Measurements from ENCODE around the gene SLC39A11.

The SLC39A11 gene

DNA sequence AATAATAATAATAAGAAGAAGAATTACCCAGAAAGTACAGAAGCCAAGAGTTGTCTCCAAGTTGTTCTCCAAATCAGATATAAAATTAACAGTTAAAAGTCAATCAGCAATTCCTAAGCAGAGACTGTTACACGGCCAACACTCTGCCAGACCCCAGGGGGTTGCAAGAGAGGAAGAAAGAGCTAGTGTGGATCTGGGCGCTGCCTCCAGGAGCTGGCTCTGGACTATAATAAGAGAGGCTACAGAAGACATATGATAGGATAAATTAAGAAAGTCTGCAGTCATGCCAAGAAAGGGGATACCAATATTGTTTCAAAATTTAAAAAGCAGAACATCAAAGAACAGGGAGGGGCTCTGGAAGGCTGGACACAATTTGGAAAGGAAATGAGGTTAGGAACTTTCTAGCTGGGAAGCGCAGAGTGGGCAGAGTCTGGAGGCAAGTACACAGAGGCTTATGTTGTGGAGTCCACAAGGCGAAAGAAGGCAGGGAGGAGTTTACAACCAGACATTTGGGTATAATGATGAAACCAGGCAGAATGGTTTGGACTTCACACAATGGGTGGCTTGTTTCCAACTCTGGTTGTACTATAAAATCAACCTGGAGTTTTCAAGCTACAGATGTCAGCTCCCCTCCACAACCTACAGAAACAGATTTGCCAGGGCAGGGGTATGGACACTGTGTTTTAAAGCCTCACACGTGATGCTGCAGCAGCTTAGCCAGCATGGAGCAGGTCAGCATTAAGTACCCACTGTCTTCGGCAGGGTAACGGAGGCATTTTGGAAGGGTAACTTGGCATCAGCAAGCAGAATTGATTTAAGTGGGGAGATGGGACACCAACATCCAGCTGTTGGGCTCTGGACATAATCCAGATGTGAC, 49.4 kb downstream of the SLC39A11 start:
- H3K4me1 Mint-ChIP-seq: peaks cover 25% of the 10 kb centered on the region
- peak overlapping the region; percentile 1 to 67 (median 63) for H3K27ac Mint-ChIP-seq
- H3K4me3 Mint-ChIP-seq: peak overlapping the region in 1 of 3 experiments; percentile 10
- H3K27me3 Mint-ChIP-seq (ENCODE audit: low read depth): no peaks in the 10 kb centered on the region
- peaks cover 14% of the 10 kb centered on the region for H3K36me3 Mint-ChIP-seq (ENCODE audit: low read depth)
- TF ChIP-seq, protein P1, sequence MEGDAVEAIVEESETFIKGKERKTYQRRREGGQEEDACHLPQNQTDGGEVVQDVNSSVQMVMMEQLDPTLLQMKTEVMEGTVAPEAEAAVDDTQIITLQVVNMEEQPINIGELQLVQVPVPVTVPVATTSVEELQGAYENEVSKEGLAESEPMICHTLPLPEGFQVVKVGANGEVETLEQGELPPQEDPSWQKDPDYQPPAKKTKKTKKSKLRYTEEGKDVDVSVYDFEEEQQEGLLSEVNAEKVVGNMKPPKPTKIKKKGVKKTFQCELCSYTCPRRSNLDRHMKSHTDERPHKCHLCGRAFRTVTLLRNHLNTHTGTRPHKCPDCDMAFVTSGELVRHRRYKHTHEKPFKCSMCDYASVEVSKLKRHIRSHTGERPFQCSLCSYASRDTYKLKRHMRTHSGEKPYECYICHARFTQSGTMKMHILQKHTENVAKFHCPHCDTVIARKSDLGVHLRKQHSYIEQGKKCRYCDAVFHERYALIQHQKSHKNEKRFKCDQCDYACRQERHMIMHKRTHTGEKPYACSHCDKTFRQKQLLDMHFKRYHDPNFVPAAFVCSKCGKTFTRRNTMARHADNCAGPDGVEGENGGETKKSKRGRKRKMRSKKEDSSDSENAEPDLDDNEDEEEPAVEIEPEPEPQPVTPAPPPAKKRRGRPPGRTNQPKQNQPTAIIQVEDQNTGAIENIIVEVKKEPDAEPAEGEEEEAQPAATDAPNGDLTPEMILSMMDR (IDR thresholded peaks at IDR 0.05; ENCODE audit: unreplicated experiment in 3 of 3): no peak
- peaks cover 18% of the 10 kb centered on the region for H3K9me3 Mint-ChIP-seq

DNA sequence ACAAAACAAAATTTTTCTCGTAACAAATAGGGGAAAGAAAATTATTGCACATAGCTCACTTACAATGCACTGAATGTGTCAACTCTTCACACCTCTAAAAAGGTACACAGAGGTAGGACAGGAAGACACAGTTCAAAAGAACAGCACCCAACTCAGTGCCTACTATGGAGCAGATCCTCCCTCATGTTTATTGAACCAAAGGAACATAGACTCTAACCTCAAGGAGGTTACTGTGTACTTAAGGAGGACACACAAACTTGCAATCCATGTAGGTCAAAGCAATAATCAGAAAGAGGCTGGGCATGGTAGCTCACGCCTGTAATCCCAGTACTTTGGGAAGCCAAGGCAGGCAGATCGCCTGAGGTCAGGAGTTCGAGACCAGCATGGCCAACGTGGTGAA, 50.3 kb downstream of the SLC39A11 start:
- Mint-ChIP-seq H3K9me3 (peaks cover 19% of the 10 kb centered on the region), H3K4me1 (peaks cover 25% of the 10 kb centered on the region), H3K36me3 (ENCODE audit: low read depth) (peaks cover 14% of the 10 kb centered on the region), H3K4me3 (no peak overlapping the region), H3K27ac (no peak overlapping the region), H3K27me3 (ENCODE audit: low read depth) (no peaks in the 10 kb centered on the region)
- TF ChIP-seq, protein P1 (IDR thresholded peaks at IDR 0.05; ENCODE audit: unreplicated experiment in 3 of 3): no peak

- Mint-ChIP-seq H3K27me3 (ENCODE audit: low read depth) (peaks cover 4% of the 10 kb centered on the region), H3K4me1 (peaks cover 16% of the 10 kb centered on the region), H3K27ac (no peak overlapping the region), H3K36me3 (ENCODE audit: low read depth) (peaks cover 14% of the 10 kb centered on the region), H3K9me3 (peaks cover 19% of the 10 kb centered on the region), H3K4me3 (no peak overlapping the region)
- TF ChIP-seq, protein P1 (IDR thresholded peaks at IDR 0.05; ENCODE audit: unreplicated experiment in 3 of 3): no peak
Observed at GRCh38 chr17:73039282-73039681, 53.2 kb downstream of the SLC39A11 start.

GRCh38 chr17:73031472-73031871, 61.0 kb downstream of the SLC39A11 start:
- H3K36me3 Mint-ChIP-seq (ENCODE audit: low read depth): no peaks in the 10 kb centered on the region
- peaks cover 40% of the 10 kb centered on the region for H3K4me1 Mint-ChIP-seq
- peaks cover 8% of the 10 kb centered on the region for H3K27me3 Mint-ChIP-seq (ENCODE audit: low read depth)
- TF ChIP-seq, protein P1 (IDR thresholded peaks at IDR 0.05; ENCODE audit: unreplicated experiment in 3 of 3): no peak
- no peaks in the 10 kb centered on the region for H3K9me3 Mint-ChIP-seq
- no peak overlapping the region for H3K4me3 Mint-ChIP-seq
- H3K27ac Mint-ChIP-seq: no peak overlapping the region

- Mint-ChIP-seq H3K27me3 (ENCODE audit: low read depth) (peaks cover 6% of the 10 kb centered on the region), H3K4me3 (no peak overlapping the region), H3K27ac (peak overlapping the region; percentile 63 to 81 (median 71)), H3K36me3 (ENCODE audit: low read depth) (no peaks in the 10 kb centered on the region), H3K9me3 (no peaks in the 10 kb centered on the region), H3K4me1 (peaks cover 40% of the 10 kb centered on the region)
- TF ChIP-seq, protein P1 (IDR thresholded peaks at IDR 0.05; ENCODE audit: unreplicated experiment in 3 of 3): no peak
Observed at GRCh38 chr17:73030995-73031394, 61.5 kb downstream of the SLC39A11 start.

- Mint-ChIP-seq H3K36me3 (ENCODE audit: low read depth) (no peaks in the 10 kb centered on the region), H3K4me3 (no peak overlapping the region), H3K9me3 (no peaks in the 10 kb centered on the region), H3K4me1 (peaks cover 40% of the 10 kb centered on the region), H3K27me3 (ENCODE audit: low read depth) (peaks cover 3% of the 10 kb centered on the region), H3K27ac (peak overlapping the region; percentile 63 to 81 (median 71))
- TF ChIP-seq, protein P1 (IDR thresholded peaks at IDR 0.05; ENCODE audit: unreplicated experiment in 3 of 3): no peak
Observed at GRCh38 chr17:73030501-73030921, 62.0 kb downstream of the SLC39A11 start.
